SU-DHL-6 (cell line): ENCODE measurements around the gene CCDC7.
"Not testable (repeated sequence)": the region's sequence is repeated elsewhere in the genome, so short reads cannot be mapped to it uniquely, and the experiment has no call there.

Experiments
- CTCF ChIP-seq: fragments of 200-600 bp; sonication (generic); IDR thresholded peaks from one replicate; pipeline ENCODE4 v1.5.1; 2017; ENCODE audit warnings: antibody characterized with exemption, mild to moderate bottlenecking, low read length, moderate library complexity; ENCODE audit not compliant: insufficient read depth, poor library complexity, severe bottlenecking
- EZH2phosphoT487 ChIP-seq: fragments of 200-600 bp; sonication (generic), shearing (Covaris generic); conservative IDR thresholded peaks from 2 replicates; pipeline ENCODE4 v1.6.1; 2018; ENCODE audit warnings: mild to moderate bottlenecking, antibody characterized with exemption, low read length, moderate library complexity, mixed read lengths

DNA sequence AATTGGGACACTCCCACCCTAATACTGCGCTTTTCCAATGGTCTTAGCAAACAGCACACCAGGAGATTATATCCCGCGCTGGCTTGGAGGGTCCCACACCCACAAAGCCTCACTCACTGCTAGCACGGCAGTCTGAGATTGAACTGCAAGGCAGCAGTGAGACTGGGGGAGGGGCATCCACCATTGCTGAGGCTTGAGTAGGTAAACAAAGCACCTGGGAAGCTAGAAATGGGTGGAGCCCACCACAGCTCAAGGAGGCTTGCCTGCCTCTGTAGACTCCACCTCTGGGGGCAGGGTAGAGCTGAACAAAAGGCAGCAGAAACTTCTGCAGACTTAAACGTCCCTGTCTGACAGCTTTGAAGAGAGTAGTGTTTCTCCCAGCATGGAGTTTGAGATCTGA, 309.0 kb downstream of the CCDC7 start:
- not testable (repeated sequence) for TF ChIP-seq EZH2phosphoT487, CTCF
